ENCODE data around the gene C11orf98. TPM values are rescaled to one million over a fixed set of nuclear protein-coding genes. Genes with fewer than 3 reads are reported as not detected.
A peak's percentile ranks its signal among the peaks of the same experiment; 100 is the strongest.
"Not testable (repeated sequence)": the region's sequence is repeated elsewhere in the genome, so short reads cannot be mapped to it uniquely, and the experiment has no call there.

Gene C11orf98
- total RNA-seq, 1 experiment from 2014 or later, result 139 TPM

DNA sequence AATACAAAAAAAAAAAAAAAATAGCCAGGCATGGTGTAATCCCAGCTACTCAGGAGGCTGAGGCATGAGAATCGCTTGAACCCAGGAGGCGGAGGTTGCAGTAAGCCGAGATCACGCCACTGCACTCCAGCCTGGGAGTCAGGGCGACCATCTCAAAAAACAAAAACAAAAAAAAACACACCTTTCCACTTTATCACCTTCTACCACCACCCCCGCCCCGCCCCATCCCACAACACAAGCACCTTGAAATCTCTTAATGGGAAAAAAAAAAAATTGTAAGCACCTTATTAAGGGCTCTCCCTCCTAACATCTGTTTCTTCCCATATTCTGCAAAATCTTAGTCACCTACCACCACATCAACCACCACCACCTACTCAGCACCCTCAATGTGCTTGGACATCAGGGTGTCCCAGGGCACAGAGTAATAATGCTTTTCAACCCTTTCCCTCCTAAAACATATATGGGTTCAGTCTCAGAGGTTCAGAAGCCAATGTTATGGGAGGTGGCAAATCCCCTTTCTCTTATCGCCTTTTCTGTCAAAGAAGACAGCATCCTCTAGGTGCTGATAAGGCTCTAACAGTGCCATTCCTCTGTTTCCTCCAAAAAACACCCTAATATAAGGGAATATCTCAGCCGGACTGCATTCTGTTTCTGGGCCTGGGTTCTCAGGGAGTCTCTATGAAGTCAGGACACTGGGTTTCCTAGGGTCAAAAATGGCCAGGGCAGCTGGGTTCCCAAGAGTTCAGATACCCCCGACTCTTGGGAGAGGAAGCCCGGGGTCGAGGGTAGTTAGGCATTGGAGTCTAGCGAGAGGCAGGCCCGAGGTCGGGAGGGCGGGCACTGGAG lies 12.6 kb downstream of the C11orf98 start:
- Histone ChIP-seq H3K18ac (ENCODE audit: insufficient read length, low read depth, low read length) (no peak overlapping the region), H3K14ac (ENCODE audit: insufficient read depth, low read length) (no peak overlapping the region), H2BK15ac (ENCODE audit: low read depth, low read length) (no peak overlapping the region), H2BK5ac (ENCODE audit: insufficient read length, low read length) (no peak overlapping the region), H2BK20ac (ENCODE audit: low read depth, low read length, poor library complexity, severe bottlenecking) (no peak overlapping the region), H3K23me2 (ENCODE audit: insufficient read length, low read depth, low read length, poor library complexity, severe bottlenecking) (peaks cover 4% of the 10 kb centered on the region), H2AFZ (ENCODE audit: low read length) (no peak overlapping the region), H2BK12ac (ENCODE audit: insufficient read length, low read depth, low read length) (no peak overlapping the region), H3T11ph (ENCODE audit: low read length) (no peak overlapping the region), H4K8ac (replicated peaks; ENCODE audit: insufficient read length, low read depth, low read length) (no peak overlapping the region), H4K20me1 (ENCODE audit: control insufficient read depth, insufficient read depth, insufficient read length) (no peaks in the 10 kb centered on the region), H2AK5ac (ENCODE audit: insufficient read length, low read length) (no peak overlapping the region), H3K4ac (ENCODE audit: low read depth, low read length) (no peak overlapping the region), H4K91ac (ENCODE audit: insufficient read length, low read depth, low read length) (no peak overlapping the region), H3K9ac (ENCODE audit: extremely low read depth, insufficient read length, low read length) (peak overlapping the region; percentile 84), H3K9me3 (ENCODE audit: control insufficient read depth, low read depth, low read length) (no peaks in the 10 kb centered on the region), H3K4me1 (ENCODE audit: insufficient read depth, low read length) (no peaks in the 10 kb centered on the region), H3K79me1 (ENCODE audit: insufficient read depth, low read depth, low read length, poor library complexity, severe bottlenecking) (no peaks in the 10 kb centered on the region), H3K79me2 (ENCODE audit: insufficient read depth, low read length) (peaks cover 4% of the 10 kb centered on the region; the same call in 1 of the 2 replicates), H3K4me2 (ENCODE audit: insufficient read depth, insufficient read length, low read length) (peak overlapping the region; percentile 90), H3K56ac (ENCODE audit: insufficient read length, low read depth, low read length) (no peak overlapping the region), H3K27me3 (ENCODE audit: insufficient read depth, low read length) (no peaks in the 10 kb centered on the region), H4K5ac (ENCODE audit: insufficient read length, low read depth, low read length) (no peak overlapping the region), H3K27ac (ENCODE audit: insufficient read length, low read depth, low read length) (no peak overlapping the region), H3K23ac (ENCODE audit: insufficient read length, low read depth, low read length) (no peak overlapping the region), H2BK120ac (ENCODE audit: low read depth, low read length, poor library complexity, severe bottlenecking) (no peak overlapping the region)
- Mint-ChIP-seq H3K9me3 (no peaks in the 10 kb centered on the region), H3K4me3 (peak overlapping the region; percentile 92 to 94), H3K4me1 (peaks cover 4 to 9% of the 10 kb centered on the region in 2 experiments), H3K27ac (peak overlapping the region; percentile 86 to 96 (median 86)), H3K36me3 (ENCODE audit: insufficient read depth in 1 of 3, low read depth in 3 of 3) (peaks cover 8 to 24% (median 12%) of the 10 kb centered on the region in 3 experiments; a peak in 6 of 7 replicates), H3K27me3 (ENCODE audit: low read depth) (no peaks in the 10 kb centered on the region)
- TF ChIP-seq, protein P1, sequence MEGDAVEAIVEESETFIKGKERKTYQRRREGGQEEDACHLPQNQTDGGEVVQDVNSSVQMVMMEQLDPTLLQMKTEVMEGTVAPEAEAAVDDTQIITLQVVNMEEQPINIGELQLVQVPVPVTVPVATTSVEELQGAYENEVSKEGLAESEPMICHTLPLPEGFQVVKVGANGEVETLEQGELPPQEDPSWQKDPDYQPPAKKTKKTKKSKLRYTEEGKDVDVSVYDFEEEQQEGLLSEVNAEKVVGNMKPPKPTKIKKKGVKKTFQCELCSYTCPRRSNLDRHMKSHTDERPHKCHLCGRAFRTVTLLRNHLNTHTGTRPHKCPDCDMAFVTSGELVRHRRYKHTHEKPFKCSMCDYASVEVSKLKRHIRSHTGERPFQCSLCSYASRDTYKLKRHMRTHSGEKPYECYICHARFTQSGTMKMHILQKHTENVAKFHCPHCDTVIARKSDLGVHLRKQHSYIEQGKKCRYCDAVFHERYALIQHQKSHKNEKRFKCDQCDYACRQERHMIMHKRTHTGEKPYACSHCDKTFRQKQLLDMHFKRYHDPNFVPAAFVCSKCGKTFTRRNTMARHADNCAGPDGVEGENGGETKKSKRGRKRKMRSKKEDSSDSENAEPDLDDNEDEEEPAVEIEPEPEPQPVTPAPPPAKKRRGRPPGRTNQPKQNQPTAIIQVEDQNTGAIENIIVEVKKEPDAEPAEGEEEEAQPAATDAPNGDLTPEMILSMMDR (conservative IDR thresholded peaks at IDR 0.05), result no peak
- DNase-seq, result no peak
- no CpG with 5 or more reads among the region's 16 CpGs for WGBS (ENCODE audit: extremely low coverage, insufficient read length, low lambda C conversion rate)

DNA sequence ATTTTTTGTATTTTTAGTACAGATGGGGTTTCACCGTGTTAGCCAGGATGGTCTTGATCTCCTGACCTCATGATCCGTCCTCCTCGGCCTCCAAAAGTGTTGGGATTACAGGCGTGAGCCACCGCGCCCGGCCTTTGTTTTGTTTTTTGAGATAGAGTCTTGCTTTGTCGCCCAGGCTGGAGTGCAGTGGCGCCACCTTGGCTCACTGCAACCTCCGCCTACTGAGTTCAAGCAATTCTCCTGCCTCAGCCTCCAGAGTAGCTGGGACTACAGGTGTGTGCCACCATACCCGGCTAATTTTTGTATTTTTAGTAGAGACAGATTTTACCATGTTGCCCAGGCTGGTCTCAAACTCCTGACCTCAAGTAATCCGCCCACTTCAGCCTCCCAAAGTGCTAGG lies 14.7 kb downstream of the C11orf98 start:
- H3K56ac ChIP-seq (ENCODE audit: insufficient read length, low read depth, low read length); H3K27ac ChIP-seq (ENCODE audit: insufficient read length, low read depth, low read length); H4K20me1 ChIP-seq (ENCODE audit: control insufficient read depth, insufficient read depth, insufficient read length); H2AFZ ChIP-seq (ENCODE audit: low read length); H4K8ac ChIP-seq (replicated peaks; ENCODE audit: insufficient read length, low read depth, low read length); H2BK5ac ChIP-seq (ENCODE audit: insufficient read length, low read length); H3T11ph ChIP-seq (ENCODE audit: low read length); H3K79me2 ChIP-seq (ENCODE audit: insufficient read depth, low read length); H3K9ac ChIP-seq (ENCODE audit: extremely low read depth, insufficient read length, low read length); H3K79me1 ChIP-seq (ENCODE audit: insufficient read depth, low read depth, low read length, poor library complexity, severe bottlenecking); H3K23ac ChIP-seq (ENCODE audit: insufficient read length, low read depth, low read length); H3K4me3 Mint-ChIP-seq; H3K4ac ChIP-seq (ENCODE audit: low read depth, low read length); H3K27me3 ChIP-seq (ENCODE audit: insufficient read depth, low read length); H3K4me1 ChIP-seq (ENCODE audit: insufficient read depth, low read length); H2BK20ac ChIP-seq (ENCODE audit: low read depth, low read length, poor library complexity, severe bottlenecking); H3K9me3 ChIP-seq (ENCODE audit: control insufficient read depth, low read depth, low read length); H2BK12ac ChIP-seq (ENCODE audit: insufficient read length, low read depth, low read length); H2BK15ac ChIP-seq (ENCODE audit: low read depth, low read length); H3K23me2 ChIP-seq (ENCODE audit: insufficient read length, low read depth, low read length, poor library complexity, severe bottlenecking); H3K14ac ChIP-seq (ENCODE audit: insufficient read depth, low read length); H2AK5ac ChIP-seq (ENCODE audit: insufficient read length, low read length); DNase-seq; H3K4me2 ChIP-seq (ENCODE audit: insufficient read depth, insufficient read length, low read length); H3K18ac ChIP-seq (ENCODE audit: insufficient read length, low read depth, low read length); H4K91ac ChIP-seq (ENCODE audit: insufficient read length, low read depth, low read length); H4K5ac ChIP-seq (ENCODE audit: insufficient read length, low read depth, low read length); H3K27me3 Mint-ChIP-seq (ENCODE audit: low read depth); H3K9me3 Mint-ChIP-seq; H2BK120ac ChIP-seq (ENCODE audit: low read depth, low read length, poor library complexity, severe bottlenecking); H3K27ac Mint-ChIP-seq: not testable (repeated sequence)
- WGBS (ENCODE audit: extremely low coverage, insufficient read length, low lambda C conversion rate), result no CpG with 5 or more reads among the region's 12 CpGs
- H3K36me3 Mint-ChIP-seq (ENCODE audit: insufficient read depth in 1 of 3, low read depth in 3 of 3), result peaks cover 8 to 27% (median 12%) of the 10 kb centered on the region in 3 experiments; a peak in 6 of 7 replicates
- H3K4me1 Mint-ChIP-seq, result peaks cover 9 to 13% of the 10 kb centered on the region in 2 experiments
